GM12878 (cell line): ENCODE results near the gene SNAPC3. TPM values are rescaled to one million over a fixed set of nuclear protein-coding genes. Genes with fewer than 3 reads are reported as not detected.

Experiments used
- ATAC-seq: fragments of 200-7000 bp; cut with Tn5 transposase; 3 replicates; pipeline ENCODE4 v1.9.1; 2020; ENCODE audit warnings: mild to moderate bottlenecking, moderate library complexity
- BruUV-seq: library from RNA; stranded (reverse); fragments of 400-500 nt; replicated peaks from 2 replicates; lab custom pipeline; 2021; lab: Mats Ljungman, UMichigan
- CTCF ChIA-PET: fragments of 300-600 bp; sonication (Branson Sonifier 250); formaldehyde crosslinking; extraction: SDS; loops from one replicate; lab custom pipeline; 2021; ENCODE audit warnings: inconsistent platforms; lab: Yijun Ruan, JAX
- POLR2A ChIA-PET: fragments of 350-600 bp; formaldehyde crosslinking; extraction: SDS; loops from one replicate; lab custom pipeline; 2021; ENCODE audit warnings: inconsistent platforms; lab: Charles Lee
- RAD21 ChIA-PET: fragments of 300-600 bp; sonication (Branson Sonifier 250); formaldehyde crosslinking; loops from one replicate; lab custom pipeline; 2023; ENCODE audit warnings: antibody characterized with exemption; ENCODE audit not compliant: unreplicated experiment; lab: Charles Lee
- SMC1A ChIA-PET: fragments of 300-600 bp; sonication (Branson Sonifier 250); formaldehyde crosslinking; loops from one replicate; lab custom pipeline; 2023; ENCODE audit not compliant: unreplicated experiment, uncharacterized antibody; lab: Charles Lee
- DNase-seq: peaks from one replicate; pipeline ENCODE4 v3.0.0-alpha.2; 2011; ENCODE audit warnings: low read depth, low spot score
- FAIRE-seq: peaks from 3 replicates; lab custom pipeline; 2011; peaks lifted over from hg19 to GRCh38; lab: Jason Lieb, UNC
- H2AFZ ChIP-seq: 2 replicates; pipeline ENCODE4 v1.6.0; 2011; ENCODE audit warnings: low read depth, low read length, control low read depth; ENCODE audit not compliant: control insufficient read depth
- H3K27ac ChIP-seq: 2 replicates; pipeline ENCODE4 v1.5.1; 2011; ENCODE audit warnings: control low read depth; ENCODE audit not compliant: control insufficient read depth, insufficient read depth
- H3K27me3 ChIP-seq, 2 experiments: replicated peaks in 1 of 2; 2 replicates each; pipeline versions ENCODE4 v1.6.0 to v1.6.1; 2011; ENCODE audit warnings: low read length in 1 of 2; ENCODE audit not compliant: control insufficient read depth in 2 of 2, insufficient read depth in 2 of 2
- H3K36me3 ChIP-seq, 2 experiments: 2 replicates each; pipeline ENCODE4 v1.5.1; 2011; ENCODE audit warnings: low read length in 1 of 2; ENCODE audit not compliant: control insufficient read depth in 2 of 2, insufficient read depth in 2 of 2
- H3K4me1 ChIP-seq: 2 replicates; pipeline ENCODE4 v1.6.1; 2011; ENCODE audit warnings: mild to moderate bottlenecking, low read length, moderate library complexity, mixed read lengths; ENCODE audit not compliant: control insufficient read depth, insufficient read depth
- H3K4me2 ChIP-seq: 2 replicates; pipeline ENCODE4 v1.6.0; 2011; ENCODE audit warnings: control low read depth; ENCODE audit not compliant: control insufficient read depth, insufficient read depth
- H3K4me3 ChIP-seq: fragments of 200-600 bp; sonication (generic); 2 replicates; pipeline ENCODE4 v1.5.1; 2016
- H3K79me2 ChIP-seq: 2 replicates; pipeline ENCODE4 v1.6.0; 2011; ENCODE audit warnings: low read length; ENCODE audit not compliant: control insufficient read depth, insufficient read depth
- H3K9ac ChIP-seq: 2 replicates; pipeline ENCODE4 v1.8.0; 2011; ENCODE audit warnings: low read length, control low read depth, mixed read lengths; ENCODE audit not compliant: control insufficient read depth, insufficient read depth
- H3K9me3 ChIP-seq: replicated peaks from 3 replicates; pipeline ENCODE4 v1.5.1; 2011; ENCODE audit warnings: mild to moderate bottlenecking, low read length; ENCODE audit not compliant: control insufficient read depth, insufficient read depth
- H4K20me1 ChIP-seq: 2 replicates; pipeline ENCODE4 v1.6.0; 2011; ENCODE audit not compliant: control insufficient read depth, insufficient read depth
- BHLHE40 ChIP-seq, 2 experiments: fragments of 450-650 bp in 1 of 2; IDR thresholded peaks; 2 replicates each; pipeline ENCODE4 v1.6.1; 2011 to 2017; ENCODE audit warnings: low read depth in 2 of 2, borderline replicate concordance in 1 of 2, improper control_type of control experiment in 1 of 2, low read length in 1 of 2, mild to moderate bottlenecking in 1 of 2
- SMARCA5 ChIP-seq: fragments of 450-650 bp; IDR thresholded peaks from 2 replicates; pipeline ENCODE4 v1.6.1; 2017; ENCODE audit warnings: mild to moderate bottlenecking
- ZNF592 ChIP-seq: fragments of 450-650 bp; IDR thresholded peaks from 2 replicates; pipeline ENCODE4 v1.6.1; 2017; ENCODE audit warnings: mild to moderate bottlenecking, moderate library complexity
- WGBS: methylation state at CpG from one replicate; pipeline ENCODE4 v1.1.6; 2016; ENCODE audit warnings: low lambda C conversion rate; ENCODE audit not compliant: insufficient replicate concordance, insufficient coverage; ENCODE audit errors: missing lambda C conversion rate; 5-methylcytosine and 5-hydroxymethylcytosine counted together
- in situ Hi-C: fragments of 300-500 bp; cut with MboI; formaldehyde crosslinking; loops from 9 replicates; pipeline ENCODE4 v1.14.3; 2018; ENCODE audit warnings: mixed read lengths
- intact Hi-C: fragments of 100-400 bp; cut with micrococcal nuclease; formaldehyde crosslinking; loops from one replicate; pipeline ENCODE4 v1.14.2; 2022; ENCODE audit not compliant: unreplicated experiment
- polyA plus RNA-seq, 11 experiments: library from polyadenylated mRNA; depleted of rRNA in 4 of 11; unstranded in 6 of 11; stranded (reverse) in 5 of 11; fragments of >200 nt; fragmentation: Nextera tagmentation in 4 of 11; fragmentation: Illumina TruSeq in 1 of 11; extraction: Ambion mirVana in 4 of 11; extraction: Trizol in 1 of 11; gene quantifications; 1 replicate in 1 of 11; 2 replicates in 10 of 11; pipeline versions ENCODE4 v1.2.1 to v1.2.3, GENCODE V29; 2011 to 2016; ENCODE audit warnings: inconsistent platforms in 2 of 11, missing spikeins in 2 of 11, low read depth in 1 of 11
- total RNA-seq, 4 experiments: library from RNA; depleted of rRNA in 3 of 4; stranded (reverse); fragments of >200 nt in 3 of 4; fragmentation: Illumina TruSeq in 1 of 4; extraction: Trizol in 1 of 4; gene quantifications; 2 replicates each; pipeline versions ENCODE4 v1.2.1 to v1.2.3, GENCODE V29; 2013 to 2021

SNAPC3 gene
- total and polyA plus RNA-seq, 10 of the 15 experiments (the other 5 are each of a cell fraction or from before 2014, with no cell fraction given): 5.7 to 47.4 (median 24.6) TPM

GRCh38 chr9:15390201-15390600, 32.5 kb upstream of the SNAPC3 start (continued):
- no peak for TF ChIP-seq ZNF592

GRCh38 chr9:15392363-15392762, 30.3 kb upstream of the SNAPC3 start:
- CTCF ChIA-PET: interaction anchor here (1.1 kb wide), 1 partner anchor 180 kb away, joined by 3 read pairs; no protein-coding TSS in a partner anchor
- Histone ChIP-seq H2AFZ (no peak overlapping the region), H4K20me1 (no peaks in the 10 kb centered on the region), H3K27ac (no peak overlapping the region), H3K36me3 (no peaks in the 10 kb centered on the region), H3K9ac (no peak overlapping the region), H3K79me2 (no peaks in the 10 kb centered on the region), H3K4me2 (no peak overlapping the region), H3K27me3 (no peaks in the 10 kb centered on the region), H3K4me3 (no peak overlapping the region), H3K4me1 (no peaks in the 10 kb centered on the region), H3K9me3 (no peaks in the 10 kb centered on the region)
- in situ Hi-C loops: no loop called here
- intact Hi-C loops: no loop called here
- BruUV-seq: no TSS peak
- POLR2A ChIA-PET: no interaction called here
- RAD21 ChIA-PET: no interaction called here
- SMC1A ChIA-PET: interaction anchor here (0.9 kb wide), 1 partner anchor 98 kb away, joined by 3 read pairs; no protein-coding TSS in a partner anchor
- no peak for ATAC-seq
- TF ChIP-seq BHLHE40 (IDR thresholded peaks at IDR 0.05; ENCODE audit: borderline replicate concordance in 1 of 2, low read depth in 2 of 2, low read length in 1 of 2): no peak
- no peak for TF ChIP-seq SMARCA5
- 52% methylated on average over 5 of the region's 5 CpGs for WGBS
- FAIRE-seq: no peak
- DNase-seq: no peak
